ENCODE data around the gene HNRNPA2B1. TPM values are rescaled to one million over a fixed set of nuclear protein-coding genes. Genes with fewer than 3 reads are reported as not detected.

The HNRNPA2B1 gene
- total and polyA plus RNA-seq, 2 of the 8 experiments (the other 6 are each of a cell fraction or from before 2014, with no cell fraction given): 276 to 1,255 TPM

- TF ChIP-seq CHD7 (IDR thresholded peaks at IDR 0.05; ENCODE audit: insufficient replicate concordance, low read length) (no peak), CTCF (IDR thresholded peaks at IDR 0.05; ENCODE audit: control extremely low read depth in 1 of 3, insufficient read depth in 1 of 3, low read depth in 1 of 3, low read length in 3 of 3) (no peak), SIRT6 (IDR thresholded peaks at IDR 0.05; ENCODE audit: low read length) (no peak), JUN (IDR thresholded peaks at IDR 0.05; ENCODE audit: low read depth, low read length) (no peak), POLR2AphosphoS5 (IDR thresholded peaks at IDR 0.05; ENCODE audit: low read depth, low read length) (no peak), NANOG (IDR thresholded peaks at IDR 0.05; ENCODE audit: insufficient read depth, low read depth, low read length, poor library complexity, severe bottlenecking) (no peak), SIN3A (conservative IDR thresholded peaks at IDR 0.05 in 1 of 2, IDR thresholded peaks at IDR 0.05 in 1 of 2; ENCODE audit: low read depth in 1 of 2, low read length in 2 of 2) (no peak)
Observed at GRCh38 chr7:26237035-26237807, 36.7 kb upstream of the HNRNPA2B1 start (continued).

All from H1 (cell line).